H1 (cell line): ENCODE measurements around the gene EXOSC5. TPM values are rescaled to one million over a fixed set of nuclear protein-coding genes. Genes with fewer than 3 reads are reported as not detected.

Experiments used
- CTCF ChIA-PET: fragments of 300-600 bp; sonication (Branson Sonifier 250); formaldehyde crosslinking; loops from one replicate; lab custom pipeline; 2021; ENCODE audit not compliant: partially characterized antibody; lab: Charles Lee
- POLR2A ChIA-PET: fragments of 300-600 bp; sonication (Branson Sonifier 250); formaldehyde crosslinking; loops from one replicate; lab custom pipeline; 2021; ENCODE audit warnings: inconsistent platforms; ENCODE audit not compliant: partially characterized antibody; lab: Charles Lee
- DNase-seq, 2 experiments: peaks; one replicate each; pipeline versions ENCODE4 v3.0.0 to v3.0.0-alpha.2; 2010 to 2022; ENCODE audit warnings: low spot score in 2 of 2, low read depth in 1 of 2, mixed read lengths in 1 of 2
- FAIRE-seq: peaks from 2 replicates; lab custom pipeline; 2011; peaks lifted over from hg19 to GRCh38; lab: Jason Lieb, UNC
- H2AFZ ChIP-seq: 2 replicates; pipeline ENCODE4 v1.8.1; 2012; ENCODE audit warnings: low read length, inconsistent platforms
- H2AK5ac ChIP-seq: 2 replicates; pipeline ENCODE4 v1.6.1; 2013; ENCODE audit warnings: low read depth, low read length
- H2BK120ac ChIP-seq: replicated peaks from 2 replicates; pipeline ENCODE3; 2013; ENCODE audit warnings: low read depth, low read length, inconsistent platforms
- H2BK12ac ChIP-seq: 2 replicates; pipeline ENCODE4 v1.6.1; 2013; ENCODE audit warnings: low read depth, low read length
- H2BK15ac ChIP-seq: 2 replicates; pipeline ENCODE4 v1.6.1; 2013; ENCODE audit warnings: low read length
- H2BK20ac ChIP-seq: 2 replicates; pipeline ENCODE4 v1.6.1; 2013; ENCODE audit warnings: low read length
- H2BK5ac ChIP-seq: 2 replicates; pipeline ENCODE4 v1.6.1; 2013; ENCODE audit warnings: low read depth, low read length
- H3K14ac ChIP-seq: 2 replicates; pipeline ENCODE4 v1.6.1; 2013; ENCODE audit warnings: inconsistent platforms; ENCODE audit not compliant: insufficient read length
- H3K18ac ChIP-seq: 2 replicates; pipeline ENCODE4 v1.6.1; 2013; ENCODE audit warnings: low read length; ENCODE audit errors: extremely low read depth
- H3K23ac ChIP-seq: 2 replicates; pipeline ENCODE4 v1.6.1; 2013; ENCODE audit warnings: inconsistent platforms; ENCODE audit not compliant: insufficient read length
- H3K23me2 ChIP-seq: 2 replicates; pipeline ENCODE4 v1.6.1; 2013; ENCODE audit warnings: low read depth, low read length
- H3K27ac ChIP-seq: 2 replicates; pipeline ENCODE4 v1.6.1; 2011; ENCODE audit warnings: low read depth, low read length, inconsistent platforms
- H3K27me3 ChIP-seq, 4 experiments: replicated peaks in 1 of 4; 1 replicate in 1 of 4; 2 replicates in 3 of 4; pipeline versions ENCODE4 v1.6.1 to v1.8.1; 2011 to 2013; ENCODE audit warnings: low read length in 3 of 4, mild to moderate bottlenecking in 3 of 4, inconsistent platforms in 2 of 4, mixed read lengths in 2 of 4, moderate library complexity in 1 of 4; ENCODE audit not compliant: control insufficient read depth in 3 of 4, insufficient read depth in 3 of 4; ENCODE audit errors: extremely low read depth in 1 of 4
- H3K36me3 ChIP-seq, 4 experiments: 2 replicates each; pipeline versions ENCODE4 v1.6.1 to v1.8.1; 2011 to 2013; ENCODE audit warnings: mild to moderate bottlenecking in 4 of 4, low read length in 3 of 4, moderate library complexity in 2 of 4, control low read depth in 1 of 4, inconsistent platforms in 1 of 4; ENCODE audit not compliant: insufficient read depth in 4 of 4, control insufficient read depth in 2 of 4
- H3K4ac ChIP-seq: replicated peaks from 2 replicates; pipeline ENCODE3; 2013; ENCODE audit warnings: low read length, low read depth, mixed read lengths, inconsistent platforms; ENCODE audit not compliant: insufficient read length
- H3K4me1 ChIP-seq, 4 experiments: replicated peaks in 1 of 4; 1 replicate in 1 of 4; 2 replicates in 3 of 4; pipeline versions ENCODE4 v1.6.1 to v1.8.1; 2011 to 2013; ENCODE audit warnings: low read length in 3 of 4, inconsistent platforms in 2 of 4, mixed read lengths in 1 of 4; ENCODE audit not compliant: insufficient read depth in 4 of 4, control insufficient read depth in 3 of 4
- H3K4me2 ChIP-seq, 2 experiments: 2 replicates each; pipeline versions ENCODE4 v1.6.1 to v1.8.1; 2011 to 2013; ENCODE audit warnings: low read depth in 2 of 2, low read length in 2 of 2, control low read depth in 1 of 2, inconsistent platforms in 1 of 2, mild to moderate bottlenecking in 1 of 2; ENCODE audit not compliant: insufficient read depth in 1 of 2
- H3K4me3 ChIP-seq, 4 experiments: fragments of 200-600, 300-600 bp in 1 of 4; sonication (generic), shearing (Covaris generic), sonication (Bioruptor Twin) in 1 of 4; 2 replicates each; pipeline versions ENCODE4 v1.5.1 to v1.8.1; 2011 to 2016; ENCODE audit warnings: low read length in 4 of 4, low read depth in 3 of 4, control low read depth in 2 of 4, inconsistent platforms in 2 of 4, mild to moderate bottlenecking in 2 of 4, mixed read lengths in 1 of 4, moderate library complexity in 1 of 4; ENCODE audit not compliant: insufficient read depth in 2 of 4; ENCODE audit errors: extremely low read depth in 1 of 4
- H3K56ac ChIP-seq: replicated peaks from 2 replicates; pipeline ENCODE3; 2013; ENCODE audit warnings: low read depth, mild to moderate bottlenecking, mixed read lengths, low read length, inconsistent platforms; ENCODE audit not compliant: insufficient read length
- H3K79me1 ChIP-seq: 2 replicates; pipeline ENCODE4 v1.6.1; 2013; ENCODE audit warnings: low read depth, low read length, control low read depth
- H3K79me2 ChIP-seq, 2 experiments: 2 replicates each; pipeline versions ENCODE4 v1.6.1 to v1.8.1; 2012 to 2013; ENCODE audit warnings: low read length in 2 of 2, mild to moderate bottlenecking in 2 of 2, inconsistent platforms in 1 of 2; ENCODE audit not compliant: insufficient read depth in 2 of 2, control insufficient read depth in 1 of 2
- H3K9ac ChIP-seq, 4 experiments: replicated peaks in 1 of 4; 1 replicate in 1 of 4; 2 replicates in 3 of 4; pipeline versions ENCODE4 v1.6.1 to v1.8.1; 2011 to 2013; ENCODE audit warnings: low read depth in 3 of 4, low read length in 3 of 4, control low read depth in 2 of 4, mild to moderate bottlenecking in 2 of 4, moderate library complexity in 2 of 4, inconsistent platforms in 1 of 4; ENCODE audit errors: extremely low read depth in 1 of 4
- H3K9me3 ChIP-seq, 2 experiments: 2 replicates each; pipeline versions ENCODE4 v1.6.1 to v1.8.1; 2012 to 2013; ENCODE audit warnings: mild to moderate bottlenecking in 2 of 2, moderate library complexity in 2 of 2, control low read depth in 1 of 2, inconsistent platforms in 1 of 2, low read depth in 1 of 2, low read length in 1 of 2, mixed read lengths in 1 of 2; ENCODE audit not compliant: insufficient read depth in 2 of 2
- H4K20me1 ChIP-seq, 2 experiments: replicated peaks in 1 of 2; 2 replicates each; pipeline versions ENCODE3 to v1.8.1; 2011 to 2013; ENCODE audit warnings: inconsistent platforms in 2 of 2, low read length in 2 of 2, mild to moderate bottlenecking in 1 of 2; ENCODE audit not compliant: insufficient read depth in 2 of 2, control insufficient read depth in 1 of 2
- H4K5ac ChIP-seq: 2 replicates; pipeline ENCODE4 v1.6.1; 2013; ENCODE audit warnings: low read length, low read depth, mixed read lengths, inconsistent platforms; ENCODE audit not compliant: insufficient read length
- H4K8ac ChIP-seq: 2 replicates; pipeline ENCODE4 v1.8.0; 2013; ENCODE audit warnings: mild to moderate bottlenecking, moderate library complexity, low read length, inconsistent platforms; ENCODE audit not compliant: insufficient read depth; ENCODE audit errors: extremely low read depth
- H4K91ac ChIP-seq: replicated peaks from 2 replicates; pipeline ENCODE3; 2013; ENCODE audit warnings: low read length, mixed read lengths, inconsistent platforms; ENCODE audit not compliant: insufficient read length
- BCL11A ChIP-seq, 2 experiments: IDR thresholded peaks; one replicate each; pipeline ENCODE4 v1.6.1; 2011; ENCODE audit warnings: low read depth in 2 of 2, low read length in 2 of 2, mild to moderate bottlenecking in 2 of 2
- CEBPB ChIP-seq: IDR thresholded peaks from 2 replicates; pipeline ENCODE4 v1.6.1; 2012; ENCODE audit warnings: low read depth, low read length
- CHD1 ChIP-seq: IDR thresholded peaks from 2 replicates; pipeline ENCODE4 v1.6.1; 2012; ENCODE audit warnings: low read depth, low read length, improper control_type of control experiment
- GTF2F1 ChIP-seq: IDR thresholded peaks from 2 replicates; pipeline ENCODE4 v1.6.1; 2012; ENCODE audit warnings: low read depth, low read length, improper control_type of control experiment, borderline replicate concordance
- HDAC2 ChIP-seq, 2 experiments: fragments of 300-600 bp in 1 of 2; sonication (generic) in 1 of 2; IDR thresholded peaks; 2 replicates each; pipeline ENCODE4 v1.6.1; 2011 to 2012; ENCODE audit warnings: low read depth in 2 of 2, low read length in 2 of 2, mild to moderate bottlenecking in 2 of 2, moderate library complexity in 2 of 2, borderline replicate concordance in 1 of 2, inconsistent platforms in 1 of 2
- PHF8 ChIP-seq: fragments of 200-600 bp; sonication (generic); conservative IDR thresholded peaks from 2 replicates; pipeline ENCODE4 v1.7.1; 2012; ENCODE audit warnings: low read depth, mild to moderate bottlenecking, inconsistent platforms, low read length, moderate library complexity
- POU5F1 ChIP-seq: IDR thresholded peaks from 2 replicates; pipeline ENCODE4 v1.6.1; 2011; ENCODE audit warnings: low read depth, mild to moderate bottlenecking, low read length, moderate library complexity
- RAD21 ChIP-seq, 2 experiments: IDR thresholded peaks in 1 of 2; conservative IDR thresholded peaks in 1 of 2; 2 replicates each; pipeline ENCODE4 v1.6.1; 2011; ENCODE audit warnings: low read depth in 2 of 2, low read length in 2 of 2, improper control_type of control experiment in 1 of 2, inconsistent platforms in 1 of 2, mild to moderate bottlenecking in 1 of 2, moderate library complexity in 1 of 2
- RNF2 ChIP-seq: fragments of 200-900, 300-1000 bp; sonication (generic); IDR thresholded peaks from 2 replicates; pipeline ENCODE4 v1.7.1; 2016; ENCODE audit warnings: borderline replicate concordance, low read depth, mild to moderate bottlenecking, antibody characterized with exemption, low read length; ENCODE audit not compliant: poor library complexity, severe bottlenecking; ENCODE audit errors: missing control alignments
- RXRA ChIP-seq: IDR thresholded peaks from 2 replicates; pipeline ENCODE4 v1.6.1; 2011; ENCODE audit warnings: low read depth, mild to moderate bottlenecking, low read length, moderate library complexity; ENCODE audit not compliant: insufficient read depth
- WGBS, 2 experiments: shearing (Covaris generic) in 1 of 2; methylation state at CpG; one replicate each; pipeline versions ENCODE4 v1.1.6 to v1.1.7; 2013 to 2015; ENCODE audit warnings: low lambda C conversion rate in 2 of 2, mixed read lengths in 2 of 2, inconsistent platforms in 1 of 2, low coverage in 1 of 2, missing lambda C conversion rate in 1 of 2; ENCODE audit not compliant: insufficient replicate concordance in 2 of 2, insufficient coverage in 1 of 2, insufficient read length in 1 of 2; ENCODE audit errors: extremely low coverage in 1 of 2, missing lambda C conversion rate in 1 of 2; 5-methylcytosine and 5-hydroxymethylcytosine counted together
- polyA plus RNA-seq, 7 experiments: library from polyadenylated mRNA; depleted of rRNA in 3 of 7; stranded (reverse) in 5 of 7; unstranded in 2 of 7; fragments of >200 nt in 5 of 7; fragments of 200-250 nt in 2 of 7; gene quantifications; 1 replicate in 5 of 7; 2 replicates in 1 of 7; 4 replicates in 1 of 7; pipeline versions ENCODE4 v1.2.1 to v1.2.3, GENCODE V29; 2011 to 2013; ENCODE audit warnings: missing spikeins in 2 of 7, mixed read lengths in 2 of 7
- total RNA-seq: library from RNA; stranded (reverse); fragmentation: NEBNext Ultra II Directional; extraction: Animal tissue kit (Norgen Biotek cat#: 25700); gene quantifications from 2 replicates; pipeline ENCODE4 v1.2.1, GENCODE V29; 2021
- TF ChIP-seq, protein P1 (sequence below): IDR thresholded peaks from 2 replicates; pipeline ENCODE4 v1.6.1; 2012; ENCODE audit warnings: low read length, inconsistent platforms

Gene EXOSC5
- total and polyA plus RNA-seq, 2 of the 8 experiments (the other 6 are each of a cell fraction or from before 2014, with no cell fraction given), result 56.2 to 92.8 TPM

DNA sequence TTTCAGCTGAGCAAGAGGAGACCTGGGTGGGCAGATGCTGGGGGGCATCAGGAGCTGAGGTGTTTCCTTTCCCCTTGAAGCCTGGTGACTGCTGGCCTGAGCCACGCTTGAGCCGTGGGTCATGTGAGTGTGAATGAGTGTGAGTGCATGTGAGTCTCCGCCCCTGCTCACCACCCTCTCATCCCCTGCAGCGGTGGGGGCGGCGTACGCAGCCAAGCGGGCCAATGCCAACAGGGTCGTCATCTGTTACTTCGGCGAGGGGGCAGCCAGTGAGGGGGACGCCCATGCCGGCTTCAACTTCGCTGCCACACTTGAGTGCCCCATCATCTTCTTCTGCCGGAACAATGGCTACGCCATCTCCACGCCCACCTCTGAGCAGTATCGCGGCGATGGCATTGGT, 24.8 kb upstream of the EXOSC5 start:
- H3K56ac ChIP-seq, result no peak overlapping the region
- H2BK5ac ChIP-seq, result no peak overlapping the region
- H3K4ac ChIP-seq, result no peak overlapping the region
- H3K23ac ChIP-seq, result no peak overlapping the region
- no peak overlapping the region for H3K27ac ChIP-seq
- no peaks in the 10 kb centered on the region for H3K27me3 ChIP-seq
- no peak overlapping the region for H2AFZ ChIP-seq
- no peak overlapping the region for H2AK5ac ChIP-seq
- no peak overlapping the region for H3K4me2 ChIP-seq
- no peak overlapping the region for H3K4me3 ChIP-seq
- no peaks in the 10 kb centered on the region for H3K79me2 ChIP-seq
- no peak overlapping the region for H3K14ac ChIP-seq
- no peak for DNase-seq
- no peak overlapping the region for H4K5ac ChIP-seq
- CTCF ChIA-PET, result no interaction called here
- H4K8ac ChIP-seq, result no peak overlapping the region
- POLR2A ChIA-PET, result no interaction called here
- no peak overlapping the region for H3K18ac ChIP-seq
- H3K9me3 ChIP-seq, result no peaks in the 10 kb centered on the region
- H3K36me3 ChIP-seq, result peaks cover 0 to 10% (median 2%) of the 10 kb centered on the region in 4 experiments; a peak in 6 of 8 replicates
- H2BK20ac ChIP-seq, result no peak overlapping the region
- no peak overlapping the region; a peak in 1 of 7 replicates for H3K9ac ChIP-seq
- H3K23me2 ChIP-seq, result peaks cover 2% of the 10 kb centered on the region; the same call in 1 of the 2 replicates
- no peak overlapping the region for H4K91ac ChIP-seq
- H3K4me1 ChIP-seq, result peaks cover 0 to 7% (median 0%) of the 10 kb centered on the region in 4 experiments; a peak in 2 of 7 replicates
- H3K79me1 ChIP-seq, result no peaks in the 10 kb centered on the region
- no peaks in the 10 kb centered on the region for H4K20me1 ChIP-seq
- 90% methylated on average over 18 of the region's 20 CpGs; no CpG with 5 or more reads in 1 of the 2 experiments for WGBS, 2 experiments
- H2BK15ac ChIP-seq, result no peak overlapping the region
- H2BK12ac ChIP-seq, result no peak overlapping the region
- no peak for FAIRE-seq
- no peak overlapping the region for H2BK120ac ChIP-seq
- TF ChIP-seq POU5F1, result no peak
- TF ChIP-seq, protein P1, sequence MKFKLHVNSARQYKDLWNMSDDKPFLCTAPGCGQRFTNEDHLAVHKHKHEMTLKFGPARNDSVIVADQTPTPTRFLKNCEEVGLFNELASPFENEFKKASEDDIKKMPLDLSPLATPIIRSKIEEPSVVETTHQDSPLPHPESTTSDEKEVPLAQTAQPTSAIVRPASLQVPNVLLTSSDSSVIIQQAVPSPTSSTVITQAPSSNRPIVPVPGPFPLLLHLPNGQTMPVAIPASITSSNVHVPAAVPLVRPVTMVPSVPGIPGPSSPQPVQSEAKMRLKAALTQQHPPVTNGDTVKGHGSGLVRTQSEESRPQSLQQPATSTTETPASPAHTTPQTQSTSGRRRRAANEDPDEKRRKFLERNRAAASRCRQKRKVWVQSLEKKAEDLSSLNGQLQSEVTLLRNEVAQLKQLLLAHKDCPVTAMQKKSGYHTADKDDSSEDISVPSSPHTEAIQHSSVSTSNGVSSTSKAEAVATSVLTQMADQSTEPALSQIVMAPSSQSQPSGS, result no peak
- TF ChIP-seq GTF2F1, result no peak
- TF ChIP-seq RXRA, result no peak
- TF ChIP-seq HDAC2 (IDR thresholded peaks at IDR 0.05; ENCODE audit: borderline replicate concordance in 1 of 2, low read depth in 2 of 2, low read length in 2 of 2), result no peak
- no peak for TF ChIP-seq CEBPB
- TF ChIP-seq RNF2, result no peak
- no peak for TF ChIP-seq CHD1
- no peak for TF ChIP-seq PHF8
- TF ChIP-seq BCL11A (IDR thresholded peaks at IDR 0.05; ENCODE audit: low read depth in 2 of 2, low read length in 2 of 2), result no peak
- no peak for TF ChIP-seq RAD21 (IDR thresholded peaks at IDR 0.05 in 1 of 2, conservative IDR thresholded peaks at IDR 0.05 in 1 of 2; ENCODE audit: low read depth in 2 of 2, low read length in 2 of 2)
